Upper lobe of left lung (tissue), 4 donors: ENCODE results near the gene ANKRD63.

Experiments
- CTCF ChIP-seq, 6 experiments: fragments of 450-650 bp in 4 of 6; fragments of 200-600 bp in 2 of 6; sonication (generic) in 2 of 6; IDR thresholded peaks; one replicate each; pipeline ENCODE4 v1.5.1; 2016 to 2019; ENCODE audit warnings: antibody characterized with exemption in 6 of 6
- POLR2AphosphoS5 ChIP-seq, 2 donors: sonication (generic); formaldehyde crosslinking; IDR thresholded peaks; one replicate each; pipeline ENCODE4 v1.5.1; 2017; ENCODE audit warnings: antibody characterized with exemption in 2 of 2

DNA sequence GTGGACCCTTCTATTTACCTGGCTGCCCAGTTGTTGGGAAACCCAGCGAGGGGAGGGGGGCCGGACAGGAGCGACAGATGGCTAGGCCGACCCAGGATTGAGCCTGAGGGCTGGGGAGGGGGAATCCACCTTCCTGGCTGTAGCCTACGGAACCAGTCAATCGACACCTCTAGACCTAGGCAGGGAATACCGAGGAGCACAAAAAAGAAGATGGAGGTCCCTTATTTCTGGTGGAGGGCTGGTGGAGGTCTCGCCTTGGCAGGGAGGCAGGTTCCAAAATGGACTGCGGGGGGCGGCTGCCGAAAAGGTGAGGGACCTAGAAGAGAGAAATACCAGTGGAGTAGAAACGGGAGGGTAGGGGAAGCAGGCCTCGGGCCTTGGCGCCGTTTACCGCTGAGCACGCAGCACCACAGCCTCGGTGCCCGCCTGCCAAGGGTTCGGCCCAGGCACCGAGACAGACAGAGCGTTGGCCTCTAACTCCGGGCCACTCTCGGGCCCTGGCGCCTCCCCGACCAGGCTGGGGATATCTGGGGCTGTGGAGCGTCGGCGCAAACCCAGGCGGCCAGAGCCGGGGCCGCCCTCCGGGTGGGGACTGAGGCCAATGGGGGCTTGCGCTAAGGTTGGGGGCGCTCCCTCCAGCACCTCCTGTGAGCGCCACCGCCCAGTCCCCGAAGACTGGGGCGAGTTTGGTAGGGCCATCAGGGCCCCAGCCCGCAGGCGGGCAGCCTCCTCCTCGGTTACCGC, 1.6 kb downstream of the ANKRD63 start:
- TF ChIP-seq CTCF (IDR thresholded peaks at IDR 0.05): no peak
- TF ChIP-seq POLR2AphosphoS5 (IDR thresholded peaks at IDR 0.05): no peak
